Endothelial cell of umbilical vein (primary cell): Measurements from ENCODE around the gene MORC3. TPM values are rescaled to one million over a fixed set of nuclear protein-coding genes. Genes with fewer than 3 reads are reported as not detected.

ENCODE experiments used
- BruUV-seq: library from RNA; stranded (reverse); fragments of 400-500 nt; replicated peaks from 2 replicates; lab custom pipeline; 2021; lab: Mats Ljungman, UMichigan
- CTCF ChIA-PET: fragments of 300-600, 350-600 bp; sonication (Branson Sonifier 250); formaldehyde crosslinking; loops from one replicate; lab custom pipeline; 2021; ENCODE audit warnings: antibody characterized with exemption, inconsistent platforms; lab: Charles Lee
- POLR2A ChIA-PET: fragments of 300-600, 350-600 bp; sonication (Branson Sonifier 250); formaldehyde crosslinking; loops from one replicate; lab custom pipeline; 2021; ENCODE audit warnings: antibody characterized with exemption, inconsistent platforms; lab: Charles Lee
- DNase-seq: peaks from one replicate; pipeline ENCODE4 v3.0.0-alpha.2; 2011; ENCODE audit warnings: low read depth, low spot score
- FAIRE-seq: peaks from 2 replicates; lab custom pipeline; 2011; peaks lifted over from hg19 to GRCh38; lab: Jason Lieb, UNC
- H2AFZ ChIP-seq: 2 replicates; pipeline ENCODE4 v1.6.0; 2012; ENCODE audit warnings: low read depth, low read length, control low read depth, inconsistent platforms
- H3K27ac ChIP-seq: 2 replicates; pipeline ENCODE4 v1.5.1; 2011; ENCODE audit warnings: low read depth, mild to moderate bottlenecking, control low read depth, low read length, moderate library complexity; ENCODE audit not compliant: insufficient read depth
- H3K27me3 ChIP-seq, 2 experiments: 2 replicates each; pipeline versions ENCODE4 v1.6.0 to v1.6.1; 2011; ENCODE audit warnings: low read length in 2 of 2, mixed read lengths in 1 of 2; ENCODE audit not compliant: control insufficient read depth in 2 of 2, insufficient read depth in 2 of 2
- H3K36me3 ChIP-seq, 2 experiments: 2 replicates in 1 of 2; 3 replicates in 1 of 2; pipeline ENCODE4 v1.5.1; 2011; ENCODE audit warnings: low read length in 2 of 2, mild to moderate bottlenecking in 1 of 2, moderate library complexity in 1 of 2; ENCODE audit not compliant: control insufficient read depth in 2 of 2, insufficient read depth in 2 of 2; ENCODE audit errors: extremely low read depth in 1 of 2
- H3K4me1 ChIP-seq: 3 replicates; pipeline ENCODE4 v1.5.1; 2011; ENCODE audit warnings: mild to moderate bottlenecking, low read length; ENCODE audit not compliant: control insufficient read depth, insufficient read depth; ENCODE audit errors: extremely low read depth
- H3K4me2 ChIP-seq: 2 replicates; pipeline ENCODE4 v1.6.1; 2011; ENCODE audit warnings: low read length, control low read depth, mixed read lengths; ENCODE audit not compliant: insufficient read depth
- H3K4me3 ChIP-seq, 3 experiments: fragments of 200-600 bp in 1 of 3; sonication (generic), shearing (Covaris generic) in 1 of 3; replicated peaks in 1 of 3; 2 replicates each; pipeline ENCODE4 v1.5.1; 2011 to 2016; ENCODE audit warnings: control low read depth in 3 of 3, low read length in 3 of 3, mild to moderate bottlenecking in 2 of 3, inconsistent platforms in 1 of 3, low read depth in 1 of 3, moderate library complexity in 1 of 3; ENCODE audit not compliant: insufficient read depth in 1 of 3
- H3K79me2 ChIP-seq: 2 replicates; pipeline ENCODE4 v1.6.0; 2012; ENCODE audit warnings: low read length, inconsistent platforms; ENCODE audit not compliant: control insufficient read depth, insufficient read depth
- H3K9ac ChIP-seq: replicated peaks from 2 replicates; pipeline ENCODE3; 2011; ENCODE audit warnings: low read length, control low read depth; ENCODE audit not compliant: insufficient read depth; ENCODE audit errors: extremely low read depth
- H3K9me1 ChIP-seq: replicated peaks from 3 replicates; pipeline ENCODE4 v1.6.0; 2011; ENCODE audit warnings: mild to moderate bottlenecking, low read length; ENCODE audit not compliant: control insufficient read depth, insufficient read depth; ENCODE audit errors: extremely low read depth
- H3K9me3 ChIP-seq: replicated peaks from 2 replicates; pipeline ENCODE4 v1.5.1; 2012; ENCODE audit warnings: low read length, inconsistent platforms; ENCODE audit not compliant: control insufficient read depth, insufficient read depth
- H4K20me1 ChIP-seq: replicated peaks from 2 replicates; pipeline ENCODE3; 2011; ENCODE audit warnings: mild to moderate bottlenecking, low read length; ENCODE audit not compliant: control insufficient read depth, insufficient read depth; ENCODE audit errors: extremely low read depth
- EZH2 ChIP-seq: IDR thresholded peaks from 2 replicates; pipeline ENCODE4 v1.6.1; 2012; ENCODE audit warnings: borderline replicate concordance, low read depth, mild to moderate bottlenecking, moderate library complexity, low read length, inconsistent platforms; ENCODE audit not compliant: severe bottlenecking
- FOS ChIP-seq: IDR thresholded peaks from 2 replicates; pipeline ENCODE4 v1.6.1; 2011; ENCODE audit warnings: mild to moderate bottlenecking, low read length, moderate library complexity, borderline replicate concordance; ENCODE audit not compliant: insufficient read depth
- GATA2 ChIP-seq: IDR thresholded peaks from 2 replicates; pipeline ENCODE4 v1.7.0; 2011; ENCODE audit warnings: low read depth, mild to moderate bottlenecking, moderate library complexity, mixed read lengths, low read length; ENCODE audit not compliant: insufficient read length, insufficient read depth
- JUN ChIP-seq: IDR thresholded peaks from 2 replicates; pipeline ENCODE4 v1.6.1; 2011; ENCODE audit warnings: borderline replicate concordance, low read depth; ENCODE audit not compliant: insufficient read length, insufficient read depth
- MYC ChIP-seq: IDR thresholded peaks from one replicate; pipeline ENCODE4 v1.6.1; 2011; ENCODE audit warnings: mild to moderate bottlenecking, low read depth, low read length
- POLR2A ChIP-seq: IDR thresholded peaks from 2 replicates; pipeline ENCODE4 v1.6.1; 2012; ENCODE audit warnings: low read depth, mild to moderate bottlenecking, control low read depth, low read length
- POLR2AphosphoS5 ChIP-seq: IDR thresholded peaks from 2 replicates; pipeline ENCODE4 v1.6.1; 2012; ENCODE audit warnings: low read depth, mild to moderate bottlenecking, control low read depth, low read length, moderate library complexity; ENCODE audit not compliant: insufficient read depth
- dilution Hi-C: fragments of 300-500 bp; cut with MboI; formaldehyde crosslinking; loops from one replicate; pipeline ENCODE4 v1.15.0; 2019; ENCODE audit warnings: low sequenced_read_pairs; ENCODE audit not compliant: extremely low pct_ligation_motif_present
- intact Hi-C: fragments of 100-400 bp; cut with micrococcal nuclease; formaldehyde crosslinking; loops from one replicate; pipeline ENCODE4 v1.10.0; 2022
- polyA plus RNA-seq, 4 experiments: library from polyadenylated mRNA; depleted of rRNA in 3 of 4; stranded (reverse) in 3 of 4; unstranded in 1 of 4; fragments of >200 nt; gene quantifications; 2 replicates each; pipeline versions ENCODE4 v1.2.1 to v1.2.3, GENCODE V29; 2011 to 2012; ENCODE audit warnings: missing spikeins in 1 of 4
- total RNA-seq: library from RNA; stranded (reverse); gene quantifications from 2 replicates; pipeline ENCODE4 v1.2.3, GENCODE V29; 2021
- TF ChIP-seq, protein P1 (sequence below), 2 donors: IDR thresholded peaks; 1 replicate in 1 of 2; 2 replicates in 1 of 2; pipeline ENCODE4 v1.5.1; 2011; ENCODE audit warnings: low read length in 2 of 2, mild to moderate bottlenecking in 2 of 2, moderate library complexity in 2 of 2, control low read depth in 1 of 2, inconsistent platforms in 1 of 2, low read depth in 1 of 2; ENCODE audit not compliant: insufficient read depth in 1 of 2; ENCODE audit errors: extremely low read depth in 1 of 2
- TF ChIP-seq, protein P2 (sequence below): IDR thresholded peaks from 2 replicates; pipeline ENCODE4 v1.6.1; 2011; ENCODE audit not compliant: insufficient read depth, insufficient read length

The MORC3 gene
- total and polyA plus RNA-seq, 2 donors (not counting 3 experiments of a cell fraction or from before 2014, with no cell fraction given), result 7.3 to 25.3 TPM

DNA sequence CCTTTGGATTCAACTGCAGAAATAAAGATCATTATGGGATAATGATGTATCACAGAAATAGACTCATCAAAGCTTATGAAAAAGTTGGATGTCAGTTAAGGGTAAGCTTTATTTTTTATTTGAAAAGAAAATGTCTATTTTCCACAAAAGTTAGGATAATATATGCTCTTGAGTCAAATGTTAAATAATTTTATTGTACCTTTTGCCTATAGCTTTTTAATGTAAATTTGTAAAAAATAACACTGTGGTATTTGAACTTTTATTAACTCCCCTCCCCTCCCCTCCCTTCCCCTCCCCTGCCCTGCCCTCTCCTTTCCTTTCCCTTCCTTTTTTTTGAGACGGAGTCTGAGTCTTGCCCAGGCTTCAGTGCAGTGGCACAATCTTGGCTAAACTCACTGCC is 24.9 kb downstream of the MORC3 start:
- Histone ChIP-seq H4K20me1 (no peaks in the 10 kb centered on the region), H3K79me2 (no peaks in the 10 kb centered on the region), H3K27me3 (no peaks in the 10 kb centered on the region), H3K4me1 (no peaks in the 10 kb centered on the region), H3K9me1 (no peaks in the 10 kb centered on the region), H3K4me2 (no peak overlapping the region), H3K27ac (no peak overlapping the region), H3K9me3 (no peaks in the 10 kb centered on the region), H2AFZ (no peak overlapping the region), H3K4me3 (no peak overlapping the region), H3K36me3 (peaks cover 19 to 21% of the 10 kb centered on the region in 2 experiments), H3K9ac (no peak overlapping the region)
- TF ChIP-seq EZH2, result no peak
- no peak for TF ChIP-seq MYC
- no peak for TF ChIP-seq JUN
- TF ChIP-seq, protein P1, sequence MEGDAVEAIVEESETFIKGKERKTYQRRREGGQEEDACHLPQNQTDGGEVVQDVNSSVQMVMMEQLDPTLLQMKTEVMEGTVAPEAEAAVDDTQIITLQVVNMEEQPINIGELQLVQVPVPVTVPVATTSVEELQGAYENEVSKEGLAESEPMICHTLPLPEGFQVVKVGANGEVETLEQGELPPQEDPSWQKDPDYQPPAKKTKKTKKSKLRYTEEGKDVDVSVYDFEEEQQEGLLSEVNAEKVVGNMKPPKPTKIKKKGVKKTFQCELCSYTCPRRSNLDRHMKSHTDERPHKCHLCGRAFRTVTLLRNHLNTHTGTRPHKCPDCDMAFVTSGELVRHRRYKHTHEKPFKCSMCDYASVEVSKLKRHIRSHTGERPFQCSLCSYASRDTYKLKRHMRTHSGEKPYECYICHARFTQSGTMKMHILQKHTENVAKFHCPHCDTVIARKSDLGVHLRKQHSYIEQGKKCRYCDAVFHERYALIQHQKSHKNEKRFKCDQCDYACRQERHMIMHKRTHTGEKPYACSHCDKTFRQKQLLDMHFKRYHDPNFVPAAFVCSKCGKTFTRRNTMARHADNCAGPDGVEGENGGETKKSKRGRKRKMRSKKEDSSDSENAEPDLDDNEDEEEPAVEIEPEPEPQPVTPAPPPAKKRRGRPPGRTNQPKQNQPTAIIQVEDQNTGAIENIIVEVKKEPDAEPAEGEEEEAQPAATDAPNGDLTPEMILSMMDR (IDR thresholded peaks at IDR 0.05; ENCODE audit: extremely low read depth in 1 of 2, insufficient read depth in 1 of 2, low read depth in 1 of 2, low read length in 2 of 2), result no peak
- TF ChIP-seq GATA2, result no peak
- TF ChIP-seq POLR2AphosphoS5, result no peak
- no peak for TF ChIP-seq POLR2A
- TF ChIP-seq, protein P2, sequence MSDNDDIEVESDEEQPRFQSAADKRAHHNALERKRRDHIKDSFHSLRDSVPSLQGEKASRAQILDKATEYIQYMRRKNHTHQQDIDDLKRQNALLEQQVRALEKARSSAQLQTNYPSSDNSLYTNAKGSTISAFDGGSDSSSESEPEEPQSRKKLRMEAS, result no peak
- TF ChIP-seq FOS, result no peak
- FAIRE-seq (no peak), DNase-seq (no peak)
- no TSS peak for BruUV-seq
- dilution Hi-C loops (no loop called here), intact Hi-C loops (no loop called here)
- CTCF ChIA-PET, result interaction anchor here (0.8 to 1.5 kb wide), 5 partner anchors 11 to 203 kb away, joined by 3 to 5 read pairs (median 4); no protein-coding TSS in a partner anchor
- POLR2A ChIA-PET, result no interaction called here
